Ishikawa (cell line): ENCODE data around the gene FHIT.

Experiments used
- CEBPB ChIP-seq: IDR thresholded peaks from 2 replicates; pipeline ENCODE4 v1.6.1; 2012
- CREB1 ChIP-seq: IDR thresholded peaks from 2 replicates; pipeline ENCODE4 v1.6.1; 2012; ENCODE audit warnings: low read depth
- EGR1 ChIP-seq: IDR thresholded peaks from 2 replicates; pipeline ENCODE4 v1.6.1; 2012
- EP300 ChIP-seq: IDR thresholded peaks from 2 replicates; pipeline ENCODE4 v1.6.1; 2012; ENCODE audit warnings: borderline replicate concordance
- FOXM1 ChIP-seq: IDR thresholded peaks from 2 replicates; pipeline ENCODE4 v1.6.1; 2012; ENCODE audit warnings: low read depth, borderline replicate concordance
- MAX ChIP-seq: IDR thresholded peaks from 2 replicates; pipeline ENCODE4 v1.6.1; 2012
- NFIC ChIP-seq: IDR thresholded peaks from 2 replicates; pipeline ENCODE4 v1.6.1; 2012
- RAD21 ChIP-seq: IDR thresholded peaks from 2 replicates; pipeline ENCODE4 v1.6.1; 2012; ENCODE audit warnings: low read depth
- REST ChIP-seq: IDR thresholded peaks from 2 replicates; pipeline ENCODE4 v1.6.1; 2012; ENCODE audit warnings: low read depth, mild to moderate bottlenecking
- TAF1 ChIP-seq: IDR thresholded peaks from 2 replicates; pipeline ENCODE4 v1.6.1; 2012; ENCODE audit warnings: low read depth, mild to moderate bottlenecking
- TCF12 ChIP-seq: IDR thresholded peaks from 2 replicates; pipeline ENCODE4 v1.6.1; 2012; ENCODE audit warnings: low read depth
- TEAD4 ChIP-seq: IDR thresholded peaks from 2 replicates; pipeline ENCODE4 v1.6.1; 2012
- USF1 ChIP-seq: IDR thresholded peaks from 2 replicates; pipeline ENCODE4 v1.6.1; 2012
- YY1 ChIP-seq: IDR thresholded peaks from 2 replicates; pipeline ENCODE4 v1.6.1; 2012; ENCODE audit warnings: low read depth
- ZBTB7A ChIP-seq: IDR thresholded peaks from 2 replicates; pipeline ENCODE4 v1.6.1; 2012; ENCODE audit warnings: low read depth

FHIT gene

GRCh38 chr3:60867200-60867599 lies 384.1 kb downstream of the FHIT start:
- TF ChIP-seq CREB1, result no peak
- no peak for TF ChIP-seq CEBPB
- no peak for TF ChIP-seq EP300
- no peak for TF ChIP-seq TCF12
- TF ChIP-seq NFIC, result no peak
- no peak for TF ChIP-seq EGR1
- no peak for TF ChIP-seq TEAD4
- TF ChIP-seq YY1, result no peak
- no peak for TF ChIP-seq ZBTB7A
- TF ChIP-seq TAF1, result no peak
- no peak for TF ChIP-seq REST

GRCh38 chr3:60856257-60857046 lies 394.8 kb downstream of the FHIT start:
- no peak for TF ChIP-seq TCF12
- TF ChIP-seq EP300, result no peak
- no peak for TF ChIP-seq CEBPB
- no peak for TF ChIP-seq NFIC
- TF ChIP-seq MAX, result no peak
- TF ChIP-seq RAD21, result no peak
- no peak for TF ChIP-seq YY1
- TF ChIP-seq REST, result no peak
- no peak for TF ChIP-seq FOXM1
- no peak for TF ChIP-seq CREB1
- no peak for TF ChIP-seq TEAD4

GRCh38 chr3:60855250-60855649 lies 396.0 kb downstream of the FHIT start:
- no peak for TF ChIP-seq YY1
- TF ChIP-seq ZBTB7A, result no peak
- TF ChIP-seq EP300, result no peak
- no peak for TF ChIP-seq USF1
- no peak for TF ChIP-seq TEAD4
- no peak for TF ChIP-seq FOXM1
- TF ChIP-seq TCF12, result no peak
- TF ChIP-seq CREB1, result no peak
- TF ChIP-seq MAX, result no peak
- TF ChIP-seq TAF1, result no peak
- no peak for TF ChIP-seq NFIC
- no peak for TF ChIP-seq EGR1

- no peak for TF ChIP-seq TAF1
- no peak for TF ChIP-seq EGR1
- no peak for TF ChIP-seq TCF12
- no peak for TF ChIP-seq NFIC
- TF ChIP-seq USF1, result no peak
- TF ChIP-seq CEBPB, result no peak
- no peak for TF ChIP-seq FOXM1
- no peak for TF ChIP-seq RAD21
- no peak for TF ChIP-seq TEAD4
- no peak for TF ChIP-seq MAX
- no peak for TF ChIP-seq CREB1
- TF ChIP-seq YY1, result no peak
- TF ChIP-seq EP300, result no peak
Observed at GRCh38 chr3:60854791-60855190, 396.5 kb downstream of the FHIT start.

GRCh38 chr3:60847791-60848190 lies 403.5 kb downstream of the FHIT start:
- no peak for TF ChIP-seq ZBTB7A
- no peak for TF ChIP-seq TEAD4
- TF ChIP-seq YY1, result no peak
- TF ChIP-seq CREB1, result no peak
- TF ChIP-seq MAX, result no peak
- TF ChIP-seq FOXM1, result no peak
- no peak for TF ChIP-seq USF1
- TF ChIP-seq NFIC, result no peak
- TF ChIP-seq TCF12, result no peak
- TF ChIP-seq RAD21, result no peak
